GM18873 (cell line): ENCODE data around the gene ERCC5.
A peak's percentile ranks its signal among the peaks of the same experiment; 100 is the strongest.

Experiments
- ATAC-seq: cut with Tn5 transposase; IDR thresholded peaks from one replicate; pipeline ENCODE4 v1.9.1; 2021; ENCODE audit warnings: mild to moderate bottlenecking, moderate library complexity, moderate number of reproducible peaks; ENCODE audit not compliant: unreplicated experiment, low FRiP score

The ERCC5 gene

GRCh38 chr13:102838982-102839381 lies 6.8 kb upstream of the ERCC5 start:
- no peak for ATAC-seq

- ATAC-seq = no peak
Observed at GRCh38 chr13:102839462-102839861, 6.4 kb upstream of the ERCC5 start.

- ATAC-seq = peak; percentile 25
Observed at GRCh38 chr13:102845289-102845629, 573 bp upstream of the ERCC5 start.

GRCh38 chr13:102846261-102847015 lies 606 bp downstream of the ERCC5 start:
- peak; percentile 31 for ATAC-seq

GRCh38 chr13:102847272-102848234 lies 1.7 kb downstream of the ERCC5 start:
- ATAC-seq = no peak

DNA sequence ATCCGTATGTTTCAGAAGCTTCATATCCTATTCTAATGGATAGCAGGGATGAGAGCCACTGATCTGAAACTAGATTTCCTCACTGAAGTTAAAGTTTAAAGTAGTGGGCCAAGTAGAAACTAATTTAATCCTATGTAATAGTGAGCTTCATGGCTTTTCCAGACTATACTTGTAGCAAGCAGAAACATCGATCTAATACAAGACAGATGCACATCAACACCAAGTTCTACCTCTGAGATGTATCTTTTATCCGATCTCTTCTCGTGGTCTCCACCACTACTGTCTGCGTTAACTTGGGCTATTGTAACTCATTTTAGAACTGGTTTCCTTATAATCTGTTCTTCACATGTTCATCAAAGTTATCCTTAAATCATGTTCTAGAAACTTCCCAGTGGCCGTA lies 3.1 kb downstream of the ERCC5 start:
- ATAC-seq = no peak

- no peak for ATAC-seq
Observed at GRCh38 chr13:102852556-102852955, 6.7 kb downstream of the ERCC5 start.

- no peak for ATAC-seq
Observed at GRCh38 chr13:102854675-102855074, 8.8 kb downstream of the ERCC5 start.

DNA sequence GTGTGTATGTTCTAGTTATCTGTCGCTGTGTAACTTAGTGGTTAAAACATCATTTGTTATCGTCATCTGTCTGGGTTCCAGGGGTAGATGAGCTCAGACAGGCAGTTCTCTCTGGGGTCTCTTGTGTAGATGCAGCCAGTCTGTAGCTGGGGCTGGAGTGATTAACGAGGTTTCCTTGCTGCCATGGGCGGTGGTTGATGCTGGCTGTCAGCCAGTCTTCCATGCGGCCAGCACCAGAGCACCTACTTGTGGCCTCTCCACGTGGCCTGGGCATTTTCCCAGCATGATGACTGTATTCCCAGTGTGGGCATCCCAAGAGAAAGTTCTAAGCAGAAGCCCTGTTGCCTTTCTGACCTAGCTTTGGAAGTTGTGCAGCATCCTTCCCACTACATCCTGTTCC lies 10.7 kb downstream of the ERCC5 start:
- no peak for ATAC-seq

DNA sequence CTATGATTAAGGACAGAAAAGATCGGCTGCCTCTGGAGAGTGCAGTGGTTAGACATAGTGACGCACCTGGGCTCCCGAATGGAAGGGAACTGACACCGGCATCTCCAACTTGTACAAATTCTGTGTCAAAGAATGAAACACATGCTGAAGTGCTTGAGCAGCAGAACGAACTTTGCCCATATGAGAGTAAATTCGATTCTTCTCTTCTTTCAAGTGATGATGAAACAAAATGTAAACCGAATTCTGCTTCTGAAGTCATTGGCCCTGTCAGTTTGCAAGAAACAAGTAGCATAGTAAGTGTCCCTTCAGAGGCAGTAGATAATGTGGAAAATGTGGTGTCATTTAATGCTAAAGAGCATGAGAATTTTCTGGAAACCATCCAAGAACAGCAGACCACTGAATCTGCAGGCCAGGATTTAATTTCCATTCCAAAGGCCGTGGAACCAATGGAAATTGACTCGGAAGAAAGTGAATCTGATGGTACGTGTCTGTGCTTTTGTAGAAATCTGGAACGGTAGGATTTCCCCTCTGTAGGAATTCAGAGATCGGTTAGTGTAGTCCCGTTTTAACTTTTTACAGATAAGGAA lies 16.9 kb downstream of the ERCC5 start:
- no peak for ATAC-seq

GRCh38 chr13:102863590-102863989 lies 17.8 kb downstream of the ERCC5 start:
- no peak for ATAC-seq

- no peak for ATAC-seq
Observed at GRCh38 chr13:102868366-102868936, 22.6 kb downstream of the ERCC5 start.

GRCh38 chr13:102869948-102870676 lies 24.3 kb downstream of the ERCC5 start:
- no peak for ATAC-seq

DNA sequence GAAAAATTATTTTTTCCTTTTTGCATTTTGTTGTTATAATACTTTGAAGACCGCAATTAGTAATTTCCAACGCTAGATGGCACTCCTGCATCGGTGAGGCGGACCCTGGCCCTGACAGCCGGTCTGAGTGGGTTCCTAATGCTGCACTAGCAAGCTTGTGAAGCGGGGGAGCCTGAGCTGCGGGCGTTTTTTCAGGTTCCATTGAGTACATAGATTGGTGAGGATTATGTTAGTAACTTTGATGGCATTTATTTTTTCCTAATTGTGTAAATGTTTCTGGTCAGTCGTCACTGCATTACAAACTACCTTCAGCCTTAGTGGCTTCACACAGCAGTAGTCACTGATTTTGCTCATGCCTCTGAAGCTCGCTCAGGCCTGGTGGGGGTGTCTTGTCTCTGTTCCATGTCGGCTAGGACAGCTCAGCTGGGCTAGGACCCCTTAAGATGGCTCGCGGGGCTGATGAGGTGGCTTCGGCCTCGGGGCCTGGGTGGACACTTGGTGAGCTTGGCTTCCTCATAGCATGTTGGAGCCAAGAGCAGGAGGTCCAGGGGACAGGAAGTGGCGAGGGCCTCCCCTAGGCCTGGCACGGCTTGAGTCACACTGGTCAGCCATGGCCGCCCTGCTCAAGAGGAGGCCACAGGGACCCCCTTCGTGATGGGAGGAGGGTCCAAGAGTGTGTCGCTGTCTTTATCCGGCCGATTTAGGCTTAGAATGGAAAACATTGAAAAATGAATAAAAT lies 25.0 kb downstream of the ERCC5 start:
- ATAC-seq = peak; percentile 45

DNA sequence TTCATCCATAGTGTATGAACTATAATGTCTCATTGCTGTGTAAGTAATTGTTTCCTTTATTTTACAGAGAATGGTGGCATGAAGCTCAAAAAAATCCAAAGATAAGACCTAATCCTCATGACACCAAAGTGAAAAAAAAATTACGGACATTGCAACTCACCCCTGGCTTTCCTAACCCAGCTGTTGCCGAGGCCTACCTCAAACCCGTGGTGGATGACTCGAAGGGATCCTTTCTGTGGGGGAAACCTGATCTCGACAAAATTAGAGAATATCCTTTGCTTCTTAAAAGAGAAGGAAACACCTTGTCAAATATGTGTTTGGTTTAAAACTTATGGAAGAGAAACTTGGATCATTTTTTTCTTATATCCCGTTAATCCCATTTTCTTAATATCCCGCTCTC lies 26.3 kb downstream of the ERCC5 start:
- no peak for ATAC-seq

DNA sequence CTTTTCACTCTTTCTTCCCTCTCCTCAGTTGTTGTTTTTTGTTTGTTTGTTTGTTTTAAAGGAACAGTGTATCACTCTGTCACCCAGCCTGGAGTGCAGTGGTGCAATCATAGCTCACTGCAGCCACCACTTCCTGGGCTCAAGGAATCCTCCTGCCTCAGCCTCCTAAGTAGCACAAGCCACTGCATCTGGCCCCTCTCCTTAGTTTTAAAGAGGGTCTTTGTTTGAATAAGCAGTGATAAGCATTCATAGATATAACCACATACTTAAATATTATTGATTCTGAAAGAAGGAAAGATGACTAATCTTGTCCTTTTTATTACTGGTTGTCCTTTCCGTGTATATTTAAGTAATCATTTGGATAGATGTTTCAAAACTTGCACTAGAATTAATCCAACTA lies 26.7 kb downstream of the ERCC5 start:
- ATAC-seq = no peak

DNA sequence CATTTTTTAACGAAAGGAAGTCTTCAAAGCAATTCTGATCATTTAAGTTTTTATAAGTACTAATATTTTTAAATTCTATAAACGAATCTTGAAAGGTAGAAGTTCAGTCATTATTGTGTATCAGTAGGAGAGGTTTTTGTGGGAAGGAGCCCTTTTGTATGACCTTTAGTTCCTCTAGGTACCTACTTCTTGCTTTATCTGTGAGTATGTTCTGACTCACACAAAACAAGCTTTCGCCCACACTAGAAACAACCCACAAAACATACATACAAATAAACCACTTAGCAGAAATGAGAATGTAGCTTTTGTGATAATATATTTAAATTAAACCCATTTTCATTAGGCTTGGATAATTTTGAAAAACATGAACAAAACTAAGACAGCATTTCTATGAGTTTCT lies 27.8 kb downstream of the ERCC5 start:
- ATAC-seq = no peak

DNA sequence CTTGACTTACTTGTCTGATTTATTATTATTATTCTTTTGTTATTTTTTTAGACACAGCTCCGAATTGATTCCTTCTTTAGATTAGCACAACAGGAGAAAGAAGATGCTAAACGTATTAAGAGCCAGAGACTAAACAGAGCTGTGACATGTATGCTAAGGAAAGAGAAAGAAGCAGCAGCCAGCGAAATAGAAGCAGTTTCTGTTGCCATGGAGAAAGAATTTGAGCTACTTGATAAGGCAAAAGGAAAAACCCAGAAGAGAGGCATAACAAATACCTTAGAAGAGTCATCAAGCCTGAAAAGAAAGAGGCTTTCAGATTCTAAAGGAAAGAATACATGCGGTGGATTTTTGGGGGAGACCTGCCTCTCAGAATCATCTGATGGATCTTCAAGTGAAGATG lies 29.4 kb downstream of the ERCC5 start:
- no peak for ATAC-seq

GRCh38 chr13:102877303-102877702 lies 31.5 kb downstream of the ERCC5 start:
- ATAC-seq = no peak

DNA sequence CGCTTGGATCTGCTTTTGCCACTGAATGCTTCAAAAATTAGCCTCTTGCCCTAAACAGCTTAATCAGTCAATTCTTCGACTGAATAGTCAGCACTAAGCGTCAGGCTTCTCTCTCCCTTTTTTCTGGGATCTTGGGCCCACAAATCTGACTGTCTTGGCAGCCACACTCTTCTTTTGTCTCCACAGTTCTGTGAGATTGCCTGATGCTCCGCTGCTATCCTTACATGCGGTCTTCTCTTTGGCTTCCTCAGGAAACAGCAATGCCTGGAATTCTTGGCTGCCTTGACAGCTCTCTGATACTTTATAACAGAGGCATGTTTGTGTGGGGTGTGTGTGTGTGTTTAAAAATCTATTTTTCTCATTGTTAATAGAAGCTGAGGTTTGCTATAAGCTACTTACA lies 32.6 kb downstream of the ERCC5 start:
- no peak for ATAC-seq
